ENCODE data around the gene FBXL16.

GRCh38 chr16:675884-676564, 29.6 kb downstream of the FBXL16 start:
- TF ChIP-seq, protein P1, sequence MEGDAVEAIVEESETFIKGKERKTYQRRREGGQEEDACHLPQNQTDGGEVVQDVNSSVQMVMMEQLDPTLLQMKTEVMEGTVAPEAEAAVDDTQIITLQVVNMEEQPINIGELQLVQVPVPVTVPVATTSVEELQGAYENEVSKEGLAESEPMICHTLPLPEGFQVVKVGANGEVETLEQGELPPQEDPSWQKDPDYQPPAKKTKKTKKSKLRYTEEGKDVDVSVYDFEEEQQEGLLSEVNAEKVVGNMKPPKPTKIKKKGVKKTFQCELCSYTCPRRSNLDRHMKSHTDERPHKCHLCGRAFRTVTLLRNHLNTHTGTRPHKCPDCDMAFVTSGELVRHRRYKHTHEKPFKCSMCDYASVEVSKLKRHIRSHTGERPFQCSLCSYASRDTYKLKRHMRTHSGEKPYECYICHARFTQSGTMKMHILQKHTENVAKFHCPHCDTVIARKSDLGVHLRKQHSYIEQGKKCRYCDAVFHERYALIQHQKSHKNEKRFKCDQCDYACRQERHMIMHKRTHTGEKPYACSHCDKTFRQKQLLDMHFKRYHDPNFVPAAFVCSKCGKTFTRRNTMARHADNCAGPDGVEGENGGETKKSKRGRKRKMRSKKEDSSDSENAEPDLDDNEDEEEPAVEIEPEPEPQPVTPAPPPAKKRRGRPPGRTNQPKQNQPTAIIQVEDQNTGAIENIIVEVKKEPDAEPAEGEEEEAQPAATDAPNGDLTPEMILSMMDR (conservative IDR thresholded peaks at IDR 0.05; ENCODE audit: low read length), result no peak
- no peak for TF ChIP-seq EZH2phosphoT487 (IDR thresholded peaks at IDR 0.05; ENCODE audit: borderline replicate concordance)

Data from Loucy (cell line).